Measurements from ENCODE around the gene RAB9A.

Gene RAB9A

GRCh38 chrX:13748486-13748885 is 59.6 kb downstream of the RAB9A start:
- no peak for DNase-seq (ENCODE audit: low read depth)

DNA sequence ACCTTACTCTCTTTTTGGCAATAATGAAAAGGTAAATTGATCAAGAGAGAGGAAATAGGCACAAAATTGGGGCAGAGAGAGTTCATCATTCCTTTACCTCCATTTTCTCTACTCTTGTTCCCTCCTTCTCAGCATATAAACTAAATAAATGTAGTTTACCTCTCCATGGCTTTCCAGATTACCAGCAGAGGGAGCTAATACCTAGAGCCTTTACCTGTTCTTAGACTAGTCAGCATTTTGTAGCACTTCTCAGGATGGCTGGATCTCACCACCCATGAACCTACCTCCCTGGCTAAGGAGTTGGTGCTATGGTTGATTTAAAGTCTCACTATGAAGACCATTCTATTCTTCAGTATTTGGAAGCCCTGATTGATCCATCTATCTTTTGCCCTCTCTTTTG is 61.3 kb downstream of the RAB9A start:
- no peak for DNase-seq (ENCODE audit: low read depth)

- no peak for DNase-seq (ENCODE audit: low read depth)
Measured at GRCh38 chrX:13750812-13751211, 61.9 kb downstream of the RAB9A start.

DNA sequence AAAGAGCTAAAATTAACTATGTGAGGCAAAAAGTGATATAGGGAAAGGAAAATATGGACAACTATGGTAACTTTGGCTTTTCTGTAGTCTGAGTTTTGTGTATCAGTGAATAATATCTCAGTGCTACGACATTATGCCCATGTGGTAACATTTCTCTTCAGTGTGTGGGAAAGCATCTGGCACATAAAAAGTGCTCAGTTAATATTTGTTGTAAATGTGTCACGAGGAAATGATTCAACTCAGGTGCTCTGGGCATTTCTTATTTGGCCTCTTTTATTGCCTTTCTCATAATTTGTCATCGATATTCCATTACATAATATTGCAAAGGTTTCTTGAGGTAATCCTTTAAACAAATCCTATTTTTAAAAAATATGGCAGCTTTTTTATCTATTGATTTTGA is 63.2 kb downstream of the RAB9A start:
- DNase-seq (ENCODE audit: low read depth): no peak

- DNase-seq (ENCODE audit: low read depth): no peak
Measured at GRCh38 chrX:13752646-13753045, 63.7 kb downstream of the RAB9A start.

GRCh38 chrX:13754765-13755164 is 65.8 kb downstream of the RAB9A start:
- DNase-seq (ENCODE audit: low read depth): no peak

DNA sequence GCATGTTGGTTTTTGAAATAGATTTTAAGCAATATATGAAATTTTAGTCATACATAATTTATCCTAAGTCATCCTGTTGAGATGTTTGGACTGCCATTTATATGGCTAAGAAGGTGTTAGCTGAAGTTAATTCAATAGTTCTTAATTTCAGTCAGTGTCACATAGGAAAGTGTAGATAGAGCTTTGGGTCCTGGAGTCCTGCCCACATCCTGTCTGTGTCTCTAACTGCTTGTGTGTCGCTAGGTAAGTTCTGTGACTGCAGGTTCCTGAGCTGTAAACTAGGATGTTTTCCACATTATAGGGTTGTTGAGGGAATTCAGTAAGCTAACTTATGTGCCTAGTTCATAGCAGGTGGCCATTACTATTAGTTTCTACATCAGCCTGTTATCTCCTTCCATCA is 66.3 kb downstream of the RAB9A start:
- DNase-seq (ENCODE audit: low read depth): no peak

GRCh38 chrX:13756381-13756780 is 67.5 kb downstream of the RAB9A start:
- DNase-seq (ENCODE audit: low read depth): no peak

DNA sequence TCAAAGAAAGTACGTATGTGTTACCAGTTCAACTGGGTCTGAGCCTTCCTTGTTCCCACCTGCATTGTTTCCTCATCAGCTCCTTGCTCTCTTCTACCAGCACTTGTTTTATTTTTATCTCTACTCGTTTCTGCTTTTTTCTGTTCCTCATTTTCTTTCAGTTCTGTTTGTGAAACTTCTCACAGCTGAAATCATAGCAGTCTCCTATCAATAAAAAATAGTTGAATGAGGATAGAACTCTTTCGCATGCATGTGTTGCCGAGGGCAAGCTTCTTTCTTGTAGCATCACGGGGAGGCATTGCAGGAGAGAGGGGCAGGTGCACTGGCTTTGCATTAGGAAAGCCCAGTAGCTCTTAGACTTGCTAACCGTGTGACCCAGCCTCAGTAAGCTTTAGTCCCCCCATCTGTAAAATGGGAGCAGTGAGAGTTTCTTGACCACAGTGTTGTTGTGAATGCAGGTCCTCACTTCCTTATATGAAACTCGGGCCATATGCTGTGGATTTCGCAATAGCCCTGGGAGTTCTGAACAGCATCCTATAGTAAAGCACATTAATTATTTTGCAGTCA is 70.3 kb downstream of the RAB9A start:
- DNase-seq (ENCODE audit: low read depth): no peak

Data from GM04503 (cell line).